ENCODE results near the gene LMCD1.

Gene LMCD1

GRCh38 chr3:8617921-8618320, 116.3 kb downstream of the LMCD1 start:
- H3K4me1 ChIP-seq (ENCODE audit: insufficient read depth, low read length, poor library complexity, severe bottlenecking), result no peaks in the 10 kb centered on the region
- H3K27me3 ChIP-seq (ENCODE audit: insufficient read depth, low read length, poor library complexity, severe bottlenecking), result no peaks in the 10 kb centered on the region
- no peak overlapping the region for H3K4me3 ChIP-seq (ENCODE audit: low read length, poor library complexity, severe bottlenecking)
- H3K9me2 ChIP-seq (replicated peaks; ENCODE audit: low read depth, low read length), result no peaks in the 10 kb centered on the region
- no peaks in the 10 kb centered on the region for H3K9me3 ChIP-seq (ENCODE audit: insufficient read depth, low read depth, low read length)
- TF ChIP-seq, protein P1, sequence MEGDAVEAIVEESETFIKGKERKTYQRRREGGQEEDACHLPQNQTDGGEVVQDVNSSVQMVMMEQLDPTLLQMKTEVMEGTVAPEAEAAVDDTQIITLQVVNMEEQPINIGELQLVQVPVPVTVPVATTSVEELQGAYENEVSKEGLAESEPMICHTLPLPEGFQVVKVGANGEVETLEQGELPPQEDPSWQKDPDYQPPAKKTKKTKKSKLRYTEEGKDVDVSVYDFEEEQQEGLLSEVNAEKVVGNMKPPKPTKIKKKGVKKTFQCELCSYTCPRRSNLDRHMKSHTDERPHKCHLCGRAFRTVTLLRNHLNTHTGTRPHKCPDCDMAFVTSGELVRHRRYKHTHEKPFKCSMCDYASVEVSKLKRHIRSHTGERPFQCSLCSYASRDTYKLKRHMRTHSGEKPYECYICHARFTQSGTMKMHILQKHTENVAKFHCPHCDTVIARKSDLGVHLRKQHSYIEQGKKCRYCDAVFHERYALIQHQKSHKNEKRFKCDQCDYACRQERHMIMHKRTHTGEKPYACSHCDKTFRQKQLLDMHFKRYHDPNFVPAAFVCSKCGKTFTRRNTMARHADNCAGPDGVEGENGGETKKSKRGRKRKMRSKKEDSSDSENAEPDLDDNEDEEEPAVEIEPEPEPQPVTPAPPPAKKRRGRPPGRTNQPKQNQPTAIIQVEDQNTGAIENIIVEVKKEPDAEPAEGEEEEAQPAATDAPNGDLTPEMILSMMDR (conservative IDR thresholded peaks at IDR 0.05; ENCODE audit: low read length), result no peak
- no peak for TF ChIP-seq EZH2phosphoT487 (IDR thresholded peaks at IDR 0.05; ENCODE audit: borderline replicate concordance)
- H3F3A ChIP-seq (ENCODE audit: low read depth), result no peaks in the 10 kb centered on the region
- no peak overlapping the region for H3K4me2 ChIP-seq (ENCODE audit: low read depth, low read length, poor library complexity, severe bottlenecking)
- no peaks in the 10 kb centered on the region for H4K20me1 ChIP-seq (ENCODE audit: insufficient read depth, low read length, poor library complexity, severe bottlenecking)
- no peaks in the 10 kb centered on the region for H3K79me2 ChIP-seq (ENCODE audit: insufficient read depth, low read length)
- no peak overlapping the region for H2AFZ ChIP-seq (ENCODE audit: low read length)
- no peak overlapping the region for H3K9ac ChIP-seq (ENCODE audit: low read depth, low read length, poor library complexity, severe bottlenecking)
- H3K36me3 ChIP-seq (ENCODE audit: insufficient read depth, low read length), result no peaks in the 10 kb centered on the region

- no peaks in the 10 kb centered on the region for H3F3A ChIP-seq (ENCODE audit: low read depth)
- no peaks in the 10 kb centered on the region for H4K20me1 ChIP-seq (ENCODE audit: insufficient read depth, low read length, poor library complexity, severe bottlenecking)
- H3K4me2 ChIP-seq (ENCODE audit: low read depth, low read length, poor library complexity, severe bottlenecking), result no peak overlapping the region
- no peaks in the 10 kb centered on the region for H3K79me2 ChIP-seq (ENCODE audit: insufficient read depth, low read length)
- H3K4me1 ChIP-seq (ENCODE audit: insufficient read depth, low read length, poor library complexity, severe bottlenecking), result no peaks in the 10 kb centered on the region
- no peaks in the 10 kb centered on the region for H3K27me3 ChIP-seq (ENCODE audit: insufficient read depth, low read length, poor library complexity, severe bottlenecking)
- no peaks in the 10 kb centered on the region for H3K9me2 ChIP-seq (replicated peaks; ENCODE audit: low read depth, low read length)
- H3K36me3 ChIP-seq (ENCODE audit: insufficient read depth, low read length), result no peaks in the 10 kb centered on the region
- no peak overlapping the region for H2AFZ ChIP-seq (ENCODE audit: low read length)
- no peak overlapping the region for H3K4me3 ChIP-seq (ENCODE audit: low read length, poor library complexity, severe bottlenecking)
- no peak overlapping the region for H3K9ac ChIP-seq (ENCODE audit: low read depth, low read length, poor library complexity, severe bottlenecking)
- TF ChIP-seq EZH2phosphoT487 (IDR thresholded peaks at IDR 0.05; ENCODE audit: borderline replicate concordance), result no peak
- TF ChIP-seq, protein P1 (conservative IDR thresholded peaks at IDR 0.05; ENCODE audit: low read length), result no peak
- H3K9me3 ChIP-seq (ENCODE audit: insufficient read depth, low read depth, low read length), result no peaks in the 10 kb centered on the region
These were observed 117.3 kb downstream of the LMCD1 start for GRCh38 chr3:8618950-8619349.

DNA sequence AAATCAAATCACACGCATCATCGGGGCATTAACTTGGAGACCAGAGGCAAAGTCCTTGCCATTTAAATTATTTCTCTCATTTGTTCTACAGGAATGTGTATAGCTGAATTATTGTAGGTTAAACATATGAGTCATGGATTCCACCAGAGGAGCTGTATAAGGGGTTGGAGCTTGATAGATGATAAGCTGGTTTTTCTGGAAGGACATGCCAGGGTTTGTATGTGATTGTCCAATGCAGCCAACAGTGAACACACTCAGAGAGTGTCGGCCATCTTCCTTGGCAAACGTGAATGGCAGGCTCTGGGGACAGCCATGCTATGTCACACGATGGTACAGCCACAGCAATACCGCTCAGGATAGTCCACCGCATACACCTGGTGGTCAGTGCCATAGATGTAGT, 117.9 kb downstream of the LMCD1 start:
- Histone ChIP-seq H3K27me3 (ENCODE audit: insufficient read depth, low read length, poor library complexity, severe bottlenecking) (no peaks in the 10 kb centered on the region), H3K4me3 (ENCODE audit: low read length, poor library complexity, severe bottlenecking) (no peak overlapping the region), H3F3A (ENCODE audit: low read depth) (no peaks in the 10 kb centered on the region), H3K9me3 (ENCODE audit: insufficient read depth, low read depth, low read length) (no peaks in the 10 kb centered on the region), H3K36me3 (ENCODE audit: insufficient read depth, low read length) (no peaks in the 10 kb centered on the region), H3K79me2 (ENCODE audit: insufficient read depth, low read length) (no peaks in the 10 kb centered on the region), H3K4me1 (ENCODE audit: insufficient read depth, low read length, poor library complexity, severe bottlenecking) (no peaks in the 10 kb centered on the region), H2AFZ (ENCODE audit: low read length) (no peak overlapping the region), H3K4me2 (ENCODE audit: low read depth, low read length, poor library complexity, severe bottlenecking) (no peak overlapping the region), H4K20me1 (ENCODE audit: insufficient read depth, low read length, poor library complexity, severe bottlenecking) (no peaks in the 10 kb centered on the region), H3K9me2 (replicated peaks; ENCODE audit: low read depth, low read length) (no peaks in the 10 kb centered on the region), H3K9ac (ENCODE audit: low read depth, low read length, poor library complexity, severe bottlenecking) (no peak overlapping the region)
- TF ChIP-seq, protein P1 (conservative IDR thresholded peaks at IDR 0.05; ENCODE audit: low read length), result no peak
- TF ChIP-seq EZH2phosphoT487 (IDR thresholded peaks at IDR 0.05; ENCODE audit: borderline replicate concordance), result no peak

Data from Loucy (cell line).